Liver (tissue), 3 donors: ENCODE results near the gene OR51E1.

Experiments used
- EGR1 ChIP-seq, 2 donors: IDR thresholded peaks; 2 replicates each; pipeline ENCODE4 v1.6.1; 2016 to 2018; ENCODE audit warnings: antibody characterized with exemption in 2 of 2, low read depth in 2 of 2
- FOXA1 ChIP-seq: IDR thresholded peaks from 2 replicates; pipeline ENCODE4 v1.6.1; 2016; ENCODE audit warnings: antibody characterized with exemption
- HNF4G ChIP-seq: IDR thresholded peaks from 2 replicates; pipeline ENCODE4 v1.6.1; 2016; ENCODE audit warnings: antibody characterized with exemption
- JUND ChIP-seq, 2 donors: IDR thresholded peaks; 2 replicates each; pipeline ENCODE4 v1.6.1; 2016; ENCODE audit warnings: antibody characterized with exemption in 2 of 2
- RAD21 ChIP-seq, 2 donors: IDR thresholded peaks; 2 replicates each; pipeline ENCODE4 v1.6.1; 2016; ENCODE audit warnings: antibody characterized with exemption in 2 of 2, mild to moderate bottlenecking in 2 of 2
- RXRA ChIP-seq, 2 donors: IDR thresholded peaks; 2 replicates each; pipeline ENCODE4 v1.6.1; 2017 to 2018; ENCODE audit warnings: antibody characterized with exemption in 2 of 2, mild to moderate bottlenecking in 1 of 2
- SP1 ChIP-seq: IDR thresholded peaks from 2 replicates; pipeline ENCODE4 v1.6.1; 2018; ENCODE audit warnings: antibody characterized with exemption, mild to moderate bottlenecking
- TAF1 ChIP-seq: conservative IDR thresholded peaks from 2 replicates; pipeline ENCODE4 v1.6.1; 2016; ENCODE audit warnings: antibody characterized with exemption, mild to moderate bottlenecking
- TF ChIP-seq, protein P1 (sequence below): fragments of 150-350 bp; IDR thresholded peaks from 2 replicates; pipeline ENCODE4 v1.5.1; 2017; ENCODE audit warnings: improper control_type of control experiment, low read depth, low read length; ENCODE audit not compliant: missing input control
- TF ChIP-seq, protein P2 (sequence below): IDR thresholded peaks from 2 replicates; pipeline ENCODE4 v1.6.1; 2016; ENCODE audit warnings: antibody characterized with exemption, mild to moderate bottlenecking
- TF ChIP-seq, protein P3 (sequence below): IDR thresholded peaks from 2 replicates; pipeline ENCODE4 v1.6.1; 2016; ENCODE audit warnings: antibody characterized with exemption
- donor health status: healthy.
- donor health status: healthy.

DNA sequence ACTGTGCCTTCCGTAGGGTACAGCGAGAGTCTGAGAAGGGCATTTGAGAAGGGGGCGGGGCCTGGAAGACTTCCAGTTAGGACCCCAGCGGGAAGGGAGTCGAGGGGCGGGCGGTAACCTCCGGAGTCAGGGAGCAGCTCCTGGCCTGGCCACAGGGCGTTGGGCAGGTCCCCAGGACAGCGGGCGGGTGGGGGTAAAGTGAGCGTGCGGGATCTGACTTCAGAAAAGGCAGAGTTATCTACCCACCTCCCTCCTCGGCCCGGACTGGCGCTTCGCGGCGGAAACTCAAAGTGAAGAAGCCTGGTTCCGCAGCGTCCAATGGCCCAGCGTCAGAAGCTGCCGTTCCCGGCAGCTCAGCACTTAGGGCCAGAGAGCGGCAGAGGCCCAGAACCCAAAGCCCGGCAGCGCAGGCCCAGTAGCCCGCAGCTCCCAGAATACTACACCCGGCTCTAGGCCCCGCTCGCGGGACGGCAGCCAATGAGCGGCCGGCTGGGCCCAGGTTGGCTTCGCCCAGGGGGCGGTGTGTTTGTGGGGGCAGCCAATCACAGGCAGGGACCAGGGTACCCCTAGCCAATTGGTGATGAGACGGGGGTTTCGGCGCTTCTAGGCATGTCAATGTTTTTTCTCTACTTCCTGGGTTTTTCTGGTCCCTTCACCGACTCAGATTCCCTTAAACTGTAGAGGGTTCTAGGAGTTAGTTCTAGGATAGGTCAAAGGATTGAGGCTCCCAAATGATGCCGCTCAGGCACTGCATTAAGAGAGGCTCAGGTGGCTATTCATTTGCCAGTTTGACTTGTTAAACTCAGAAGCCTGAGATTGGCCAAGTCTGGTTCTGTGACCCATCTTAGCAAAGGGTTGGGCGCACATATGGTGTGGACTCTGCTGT is 35.8 kb upstream of the OR51E1 start, which contains the start of gene TRIM68:
- TF ChIP-seq RAD21 (IDR thresholded peaks at IDR 0.05): peak; percentile 16 to 19
- TF ChIP-seq, protein P1, sequence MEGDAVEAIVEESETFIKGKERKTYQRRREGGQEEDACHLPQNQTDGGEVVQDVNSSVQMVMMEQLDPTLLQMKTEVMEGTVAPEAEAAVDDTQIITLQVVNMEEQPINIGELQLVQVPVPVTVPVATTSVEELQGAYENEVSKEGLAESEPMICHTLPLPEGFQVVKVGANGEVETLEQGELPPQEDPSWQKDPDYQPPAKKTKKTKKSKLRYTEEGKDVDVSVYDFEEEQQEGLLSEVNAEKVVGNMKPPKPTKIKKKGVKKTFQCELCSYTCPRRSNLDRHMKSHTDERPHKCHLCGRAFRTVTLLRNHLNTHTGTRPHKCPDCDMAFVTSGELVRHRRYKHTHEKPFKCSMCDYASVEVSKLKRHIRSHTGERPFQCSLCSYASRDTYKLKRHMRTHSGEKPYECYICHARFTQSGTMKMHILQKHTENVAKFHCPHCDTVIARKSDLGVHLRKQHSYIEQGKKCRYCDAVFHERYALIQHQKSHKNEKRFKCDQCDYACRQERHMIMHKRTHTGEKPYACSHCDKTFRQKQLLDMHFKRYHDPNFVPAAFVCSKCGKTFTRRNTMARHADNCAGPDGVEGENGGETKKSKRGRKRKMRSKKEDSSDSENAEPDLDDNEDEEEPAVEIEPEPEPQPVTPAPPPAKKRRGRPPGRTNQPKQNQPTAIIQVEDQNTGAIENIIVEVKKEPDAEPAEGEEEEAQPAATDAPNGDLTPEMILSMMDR: no peak
- TF ChIP-seq TAF1: peak; percentile 65
- TF ChIP-seq RXRA (IDR thresholded peaks at IDR 0.05): peak in 1 of 2 donors; percentile 34
- peak in 1 of 2 donors; percentile 8 for TF ChIP-seq EGR1 (IDR thresholded peaks at IDR 0.05; ENCODE audit: low read depth in 2 of 2)
- TF ChIP-seq JUND (IDR thresholded peaks at IDR 0.05): peak in 1 of 2 donors; percentile 10
- TF ChIP-seq FOXA1: no peak
- TF ChIP-seq HNF4G: no peak
- TF ChIP-seq, protein P2, sequence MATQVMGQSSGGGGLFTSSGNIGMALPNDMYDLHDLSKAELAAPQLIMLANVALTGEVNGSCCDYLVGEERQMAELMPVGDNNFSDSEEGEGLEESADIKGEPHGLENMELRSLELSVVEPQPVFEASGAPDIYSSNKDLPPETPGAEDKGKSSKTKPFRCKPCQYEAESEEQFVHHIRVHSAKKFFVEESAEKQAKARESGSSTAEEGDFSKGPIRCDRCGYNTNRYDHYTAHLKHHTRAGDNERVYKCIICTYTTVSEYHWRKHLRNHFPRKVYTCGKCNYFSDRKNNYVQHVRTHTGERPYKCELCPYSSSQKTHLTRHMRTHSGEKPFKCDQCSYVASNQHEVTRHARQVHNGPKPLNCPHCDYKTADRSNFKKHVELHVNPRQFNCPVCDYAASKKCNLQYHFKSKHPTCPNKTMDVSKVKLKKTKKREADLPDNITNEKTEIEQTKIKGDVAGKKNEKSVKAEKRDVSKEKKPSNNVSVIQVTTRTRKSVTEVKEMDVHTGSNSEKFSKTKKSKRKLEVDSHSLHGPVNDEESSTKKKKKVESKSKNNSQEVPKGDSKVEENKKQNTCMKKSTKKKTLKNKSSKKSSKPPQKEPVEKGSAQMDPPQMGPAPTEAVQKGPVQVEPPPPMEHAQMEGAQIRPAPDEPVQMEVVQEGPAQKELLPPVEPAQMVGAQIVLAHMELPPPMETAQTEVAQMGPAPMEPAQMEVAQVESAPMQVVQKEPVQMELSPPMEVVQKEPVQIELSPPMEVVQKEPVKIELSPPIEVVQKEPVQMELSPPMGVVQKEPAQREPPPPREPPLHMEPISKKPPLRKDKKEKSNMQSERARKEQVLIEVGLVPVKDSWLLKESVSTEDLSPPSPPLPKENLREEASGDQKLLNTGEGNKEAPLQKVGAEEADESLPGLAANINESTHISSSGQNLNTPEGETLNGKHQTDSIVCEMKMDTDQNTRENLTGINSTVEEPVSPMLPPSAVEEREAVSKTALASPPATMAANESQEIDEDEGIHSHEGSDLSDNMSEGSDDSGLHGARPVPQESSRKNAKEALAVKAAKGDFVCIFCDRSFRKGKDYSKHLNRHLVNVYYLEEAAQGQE: peak; percentile 85
- TF ChIP-seq, protein P3, sequence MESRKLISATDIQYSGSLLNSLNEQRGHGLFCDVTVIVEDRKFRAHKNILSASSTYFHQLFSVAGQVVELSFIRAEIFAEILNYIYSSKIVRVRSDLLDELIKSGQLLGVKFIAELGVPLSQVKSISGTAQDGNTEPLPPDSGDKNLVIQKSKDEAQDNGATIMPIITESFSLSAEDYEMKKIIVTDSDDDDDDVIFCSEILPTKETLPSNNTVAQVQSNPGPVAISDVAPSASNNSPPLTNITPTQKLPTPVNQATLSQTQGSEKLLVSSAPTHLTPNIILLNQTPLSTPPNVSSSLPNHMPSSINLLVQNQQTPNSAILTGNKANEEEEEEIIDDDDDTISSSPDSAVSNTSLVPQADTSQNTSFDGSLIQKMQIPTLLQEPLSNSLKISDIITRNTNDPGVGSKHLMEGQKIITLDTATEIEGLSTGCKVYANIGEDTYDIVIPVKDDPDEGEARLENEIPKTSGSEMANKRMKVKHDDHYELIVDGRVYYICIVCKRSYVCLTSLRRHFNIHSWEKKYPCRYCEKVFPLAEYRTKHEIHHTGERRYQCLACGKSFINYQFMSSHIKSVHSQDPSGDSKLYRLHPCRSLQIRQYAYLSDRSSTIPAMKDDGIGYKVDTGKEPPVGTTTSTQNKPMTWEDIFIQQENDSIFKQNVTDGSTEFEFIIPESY: no peak
- peak; percentile 92 for TF ChIP-seq SP1
